ENCODE measurements around the gene PIR. TPM values are rescaled to one million over a fixed set of nuclear protein-coding genes. Genes with fewer than 3 reads are reported as not detected.

PIR gene
- total RNA-seq, 2 experiments from 2014 or later, result 1.9 to 3.5 TPM

- Histone ChIP-seq H3K79me2 (ENCODE audit: insufficient read depth, low read depth, low read length) (no peaks in the 10 kb centered on the region), H3K36me3 (ENCODE audit: insufficient read depth, low read length) (no peaks in the 10 kb centered on the region), H3K9me2 (ENCODE audit: insufficient read depth, low read length) (no peaks in the 10 kb centered on the region), H3K27ac (ENCODE audit: low read depth, low read length, poor library complexity, severe bottlenecking) (no peak overlapping the region), H3K4me3 (ENCODE audit: low read depth, low read length, poor library complexity, severe bottlenecking) (no peak overlapping the region), H3K4me1 (ENCODE audit: insufficient read depth, low read length, poor library complexity, severe bottlenecking) (no peaks in the 10 kb centered on the region), H4K20me1 (ENCODE audit: insufficient read depth, low read length) (no peaks in the 10 kb centered on the region), H3K4me2 (ENCODE audit: low read length) (no peak overlapping the region), H3K9me3 (ENCODE audit: low read length) (no peaks in the 10 kb centered on the region), H2AFZ (ENCODE audit: low read length) (no peak overlapping the region)
- no peak for DNase-seq (ENCODE audit: low spot score)
- intact Hi-C loops (cut with micrococcal nuclease; ENCODE audit: unreplicated experiment), result no loop called here
- TF ChIP-seq EZH2phosphoT487 (IDR thresholded peaks at IDR 0.05; ENCODE audit: borderline replicate concordance, low read depth, low read length) (no peak), CTCF (conservative IDR thresholded peaks at IDR 0.05; ENCODE audit: low read length) (no peak)
- CTCF ChIA-PET (ENCODE audit: unreplicated experiment), result no interaction called here
- POLR2A ChIA-PET, result interaction anchor here (0.6 to 1.6 kb wide), 5 partner anchors 9 to 120 kb away, joined by 3 to 4 read pairs (median 3); no protein-coding TSS in a partner anchor
- no TSS peak for BruUV-seq (replicated peaks)
Observed at GRCh38 chrX:15451913-15452312, 41.2 kb downstream of the PIR start.

GRCh38 chrX:15448010-15448639, 45.0 kb downstream of the PIR start:
- Histone ChIP-seq H3K9me3 (ENCODE audit: low read length) (no peaks in the 10 kb centered on the region), H3K27ac (ENCODE audit: low read depth, low read length, poor library complexity, severe bottlenecking) (no peak overlapping the region), H2AFZ (ENCODE audit: low read length) (no peak overlapping the region), H3K79me2 (ENCODE audit: insufficient read depth, low read depth, low read length) (no peaks in the 10 kb centered on the region), H3K4me2 (ENCODE audit: low read length) (no peak overlapping the region), H3K36me3 (ENCODE audit: insufficient read depth, low read length) (no peaks in the 10 kb centered on the region), H3K4me3 (ENCODE audit: low read depth, low read length, poor library complexity, severe bottlenecking) (no peak overlapping the region), H3K9me2 (ENCODE audit: insufficient read depth, low read length) (no peaks in the 10 kb centered on the region), H3K4me1 (ENCODE audit: insufficient read depth, low read length, poor library complexity, severe bottlenecking) (no peaks in the 10 kb centered on the region), H4K20me1 (ENCODE audit: insufficient read depth, low read length) (no peaks in the 10 kb centered on the region)
- BruUV-seq (replicated peaks), result no TSS peak
- POLR2A ChIA-PET, result interaction anchor here (0.6 kb wide), 1 partner anchor 39 kb away, joined by 3 read pairs; no protein-coding TSS in a partner anchor
- TF ChIP-seq EZH2phosphoT487 (IDR thresholded peaks at IDR 0.05; ENCODE audit: borderline replicate concordance, low read depth, low read length) (no peak), CTCF (conservative IDR thresholded peaks at IDR 0.05; ENCODE audit: low read length) (no peak)
- intact Hi-C loops (cut with micrococcal nuclease; ENCODE audit: unreplicated experiment), result no loop called here
- no peak for DNase-seq (ENCODE audit: low spot score)
- CTCF ChIA-PET (ENCODE audit: unreplicated experiment), result no interaction called here

GRCh38 chrX:15441464-15441863, 51.7 kb downstream of the PIR start:
- H2AFZ ChIP-seq (ENCODE audit: low read length), result no peak overlapping the region
- no peaks in the 10 kb centered on the region for H4K20me1 ChIP-seq (ENCODE audit: insufficient read depth, low read length)
- no peak overlapping the region for H3K4me3 ChIP-seq (ENCODE audit: low read depth, low read length, poor library complexity, severe bottlenecking)
- H3K4me1 ChIP-seq (ENCODE audit: insufficient read depth, low read length, poor library complexity, severe bottlenecking), result no peaks in the 10 kb centered on the region
- no peak for DNase-seq (ENCODE audit: low spot score)
- POLR2A ChIA-PET, result no interaction called here
- no peaks in the 10 kb centered on the region for H3K36me3 ChIP-seq (ENCODE audit: insufficient read depth, low read length)
- TF ChIP-seq EZH2phosphoT487 (IDR thresholded peaks at IDR 0.05; ENCODE audit: borderline replicate concordance, low read depth, low read length) (no peak), CTCF (conservative IDR thresholded peaks at IDR 0.05; ENCODE audit: low read length) (no peak)
- intact Hi-C loops (cut with micrococcal nuclease; ENCODE audit: unreplicated experiment), result no loop called here
- no peak overlapping the region for H3K27ac ChIP-seq (ENCODE audit: low read depth, low read length, poor library complexity, severe bottlenecking)
- BruUV-seq (replicated peaks), result no TSS peak
- no peaks in the 10 kb centered on the region for H3K79me2 ChIP-seq (ENCODE audit: insufficient read depth, low read depth, low read length)
- no peaks in the 10 kb centered on the region for H3K9me3 ChIP-seq (ENCODE audit: low read length)
- H3K4me2 ChIP-seq (ENCODE audit: low read length), result no peak overlapping the region
- no peaks in the 10 kb centered on the region for H3K9me2 ChIP-seq (ENCODE audit: insufficient read depth, low read length)
- CTCF ChIA-PET (ENCODE audit: unreplicated experiment), result no interaction called here
